Trophoblast cell (in vitro differentiated cells and primary cell): ENCODE measurements around the gene TEX14.

Experiments used
- DNase-seq, 2 donors: peaks; one replicate each; pipeline ENCODE4 v3.0.0-alpha.2; 2016
- H2AFZ ChIP-seq: 2 replicates; pipeline ENCODE4 v1.6.1; 2013; ENCODE audit warnings: low read length, moderate library complexity, mild to moderate bottlenecking; ENCODE audit not compliant: insufficient read depth, poor library complexity
- H2AK5ac ChIP-seq: 2 replicates; pipeline ENCODE4 v1.6.1; 2013; ENCODE audit warnings: mild to moderate bottlenecking, low read length
- H2BK120ac ChIP-seq: 2 replicates; pipeline ENCODE4 v1.6.1; 2013; ENCODE audit warnings: low read length, mild to moderate bottlenecking, moderate library complexity; ENCODE audit not compliant: insufficient read depth, poor library complexity
- H2BK12ac ChIP-seq: 2 replicates; pipeline ENCODE4 v1.6.1; 2013; ENCODE audit warnings: mild to moderate bottlenecking, low read length, moderate library complexity
- H2BK5ac ChIP-seq: 2 replicates; pipeline ENCODE4 v1.6.1; 2013; ENCODE audit warnings: low read length, low read depth, moderate library complexity, mild to moderate bottlenecking; ENCODE audit not compliant: poor library complexity
- H3K14ac ChIP-seq: 2 replicates; pipeline ENCODE4 v1.6.1; 2013; ENCODE audit warnings: mild to moderate bottlenecking, low read length
- H3K18ac ChIP-seq: 2 replicates; pipeline ENCODE4 v1.6.1; 2013; ENCODE audit warnings: mild to moderate bottlenecking, low read length
- H3K23ac ChIP-seq: 2 replicates; pipeline ENCODE4 v1.6.1; 2013; ENCODE audit warnings: low read length
- H3K27ac ChIP-seq: 2 replicates; pipeline ENCODE4 v1.5.1; 2013; ENCODE audit warnings: low read depth, mild to moderate bottlenecking, inconsistent platforms, low read length, moderate library complexity
- H3K27me3 ChIP-seq: 2 replicates; pipeline ENCODE4 v1.6.1; 2013; ENCODE audit warnings: inconsistent platforms, mild to moderate bottlenecking, low read length, moderate library complexity; ENCODE audit not compliant: insufficient read depth
- H3K36me3 ChIP-seq, 2 experiments: 1 replicate in 1 of 2; 2 replicates in 1 of 2; pipeline ENCODE4 v1.6.1; 2013; ENCODE audit warnings: low read length in 2 of 2, mild to moderate bottlenecking in 2 of 2, moderate library complexity in 1 of 2; ENCODE audit not compliant: insufficient read depth in 2 of 2, control insufficient read depth in 1 of 2
- H3K4ac ChIP-seq: 2 replicates; pipeline ENCODE4 v1.6.1; 2013; ENCODE audit warnings: low read depth, mild to moderate bottlenecking, low read length, moderate library complexity
- H3K4me1 ChIP-seq, 2 experiments: 1 replicate in 1 of 2; 2 replicates in 1 of 2; pipeline ENCODE4 v1.6.1; 2013; ENCODE audit warnings: low read length in 2 of 2, mild to moderate bottlenecking in 2 of 2, moderate library complexity in 1 of 2; ENCODE audit not compliant: insufficient read depth in 2 of 2, control insufficient read depth in 1 of 2
- H3K4me2 ChIP-seq: 2 replicates; pipeline ENCODE4 v1.6.1; 2013; ENCODE audit warnings: inconsistent platforms, mild to moderate bottlenecking, low read length, moderate library complexity
- H3K4me3 ChIP-seq: 2 replicates; pipeline ENCODE4 v1.5.1; 2013; ENCODE audit warnings: mild to moderate bottlenecking, low read depth, low read length, inconsistent platforms
- H3K79me1 ChIP-seq: one replicate; pipeline ENCODE4 v1.6.1; 2013; ENCODE audit warnings: low read length
- H3K79me2 ChIP-seq: 2 replicates; pipeline ENCODE4 v1.6.1; 2013; ENCODE audit warnings: low read length, mild to moderate bottlenecking; ENCODE audit not compliant: control insufficient read depth, insufficient read depth, poor library complexity
- H3K9ac ChIP-seq: 2 replicates; pipeline ENCODE4 v1.6.1; 2013; ENCODE audit warnings: mild to moderate bottlenecking, low read length
- H3K9me3 ChIP-seq: 2 replicates; pipeline ENCODE4 v1.6.1; 2013; ENCODE audit warnings: low read depth, mild to moderate bottlenecking, control low read depth, inconsistent platforms, low read length; ENCODE audit not compliant: insufficient read depth
- H4K12ac ChIP-seq: 2 replicates; pipeline ENCODE4 v1.6.1; 2013; ENCODE audit warnings: low read depth, mild to moderate bottlenecking, low read length, moderate library complexity
- H4K8ac ChIP-seq: 2 replicates; pipeline ENCODE4 v1.6.1; 2013; ENCODE audit warnings: low read depth, mild to moderate bottlenecking, low read length, moderate library complexity
- H4K91ac ChIP-seq: one replicate; pipeline ENCODE4 v1.6.1; 2013; ENCODE audit warnings: low read depth, mild to moderate bottlenecking, low read length, moderate library complexity
- WGBS: extraction: QIAGEN DNeasy Blood & Tissue Kit; methylation state at CpG from one replicate; pipeline ENCODE4 v1.1.7; 2013; ENCODE audit warnings: missing lambda C conversion rate; ENCODE audit not compliant: insufficient read length, insufficient coverage; ENCODE audit errors: extremely low coverage; 5-methylcytosine and 5-hydroxymethylcytosine counted together

TEX14 gene

GRCh38 chr17:58568044-58568799 lies 123.6 kb downstream of the TEX14 start:
- no peak for DNase-seq
- H2BK120ac ChIP-seq = no peak overlapping the region
- no peak overlapping the region for H3K4ac ChIP-seq
- no peaks in the 10 kb centered on the region for H3K79me2 ChIP-seq
- H3K27me3 ChIP-seq = no peaks in the 10 kb centered on the region
- H3K4me2 ChIP-seq = no peak overlapping the region
- no peak overlapping the region for H3K4me3 ChIP-seq
- H4K91ac ChIP-seq = no peak overlapping the region
- no peak overlapping the region for H3K18ac ChIP-seq
- peak overlapping the region; percentile 49 for H3K23ac ChIP-seq
- H3K79me1 ChIP-seq = no peaks in the 10 kb centered on the region
- no peak overlapping the region for H2BK5ac ChIP-seq
- WGBS = no CpG with 5 or more reads among the region's 1 CpG
- H2AK5ac ChIP-seq = no peak overlapping the region
- no peaks in the 10 kb centered on the region for H3K9me3 ChIP-seq
- H4K12ac ChIP-seq = no peak overlapping the region
- H3K14ac ChIP-seq = no peak overlapping the region
- no peak overlapping the region for H3K27ac ChIP-seq
- H4K8ac ChIP-seq = no peak overlapping the region
- H3K9ac ChIP-seq = no peak overlapping the region
- peaks cover 0 to 5% of the 10 kb centered on the region in 2 experiments for H3K4me1 ChIP-seq
- H2BK12ac ChIP-seq = no peak overlapping the region
- no peak overlapping the region for H2AFZ ChIP-seq
- no peaks in the 10 kb centered on the region for H3K36me3 ChIP-seq

- Histone ChIP-seq H2BK120ac (no peak overlapping the region), H3K27ac (no peak overlapping the region), H3K4ac (no peak overlapping the region)
These were observed 126.2 kb downstream of the TEX14 start for GRCh38 chr17:58565389-58566311.

GRCh38 chr17:58564971-58565370 lies 126.9 kb downstream of the TEX14 start:
- H2BK5ac ChIP-seq = no peak overlapping the region
- no peak overlapping the region for H3K18ac ChIP-seq
- no peaks in the 10 kb centered on the region for H3K79me1 ChIP-seq
- peaks cover 0 to 5% of the 10 kb centered on the region in 2 experiments for H3K4me1 ChIP-seq
- H3K27ac ChIP-seq = no peak overlapping the region
- H4K91ac ChIP-seq = no peak overlapping the region
- H3K9me3 ChIP-seq = no peaks in the 10 kb centered on the region
- no peak overlapping the region for H4K12ac ChIP-seq
- H2AFZ ChIP-seq = no peak overlapping the region
- H3K79me2 ChIP-seq = no peaks in the 10 kb centered on the region
- H4K8ac ChIP-seq = no peak overlapping the region
- H3K27me3 ChIP-seq = no peaks in the 10 kb centered on the region
- H3K14ac ChIP-seq = no peak overlapping the region
- no peak overlapping the region for H3K23ac ChIP-seq
- H3K4me3 ChIP-seq = no peak overlapping the region
- WGBS = no CpG with 5 or more reads among the region's 1 CpG
- H3K9ac ChIP-seq = no peak overlapping the region
- no peak overlapping the region for H3K4ac ChIP-seq
- DNase-seq = no peak
- no peak overlapping the region for H3K4me2 ChIP-seq
- no peak overlapping the region for H2BK12ac ChIP-seq
- no peak overlapping the region for H2BK120ac ChIP-seq
- H2AK5ac ChIP-seq = no peak overlapping the region
- H3K36me3 ChIP-seq = no peaks in the 10 kb centered on the region

More at GRCh38 chr17:58565389-58566311, 126.2 kb downstream of the TEX14 start:
- Histone ChIP-seq H3K23ac (no peak overlapping the region), H3K18ac (no peak overlapping the region), H3K9ac (no peak overlapping the region), H2AFZ (no peak overlapping the region), H3K36me3 (no peaks in the 10 kb centered on the region), H3K27me3 (no peaks in the 10 kb centered on the region), H3K14ac (no peak overlapping the region), H3K9me3 (no peaks in the 10 kb centered on the region), H2BK12ac (no peak overlapping the region), H4K8ac (no peak overlapping the region), H3K79me2 (no peaks in the 10 kb centered on the region), H3K4me3 (no peak overlapping the region), H2AK5ac (no peak overlapping the region), H3K79me1 (no peaks in the 10 kb centered on the region), H4K12ac (no peak overlapping the region), H3K4me2 (peak overlapping the region; percentile 1), H4K91ac (no peak overlapping the region), H2BK5ac (no peak overlapping the region), H3K4me1 (peaks cover 0 to 5% of the 10 kb centered on the region in 2 experiments)
- DNase-seq = peak in 1 of 2 donors; percentile 26
- no CpG with 5 or more reads among the region's 8 CpGs for WGBS

- no peak overlapping the region for H3K4me3 ChIP-seq
- no peak overlapping the region for H4K8ac ChIP-seq
- H3K27ac ChIP-seq = no peak overlapping the region
- no peak overlapping the region for H2BK12ac ChIP-seq
- H3K23ac ChIP-seq = no peak overlapping the region
- no peak for DNase-seq
- no peak overlapping the region for H2AFZ ChIP-seq
- no CpG with 5 or more reads among the region's 2 CpGs for WGBS
- H2AK5ac ChIP-seq = no peak overlapping the region
- H3K36me3 ChIP-seq = no peaks in the 10 kb centered on the region
- peaks cover 0 to 5% of the 10 kb centered on the region in 2 experiments for H3K4me1 ChIP-seq
- no peaks in the 10 kb centered on the region for H3K9me3 ChIP-seq
- no peak overlapping the region for H4K91ac ChIP-seq
- H2BK5ac ChIP-seq = no peak overlapping the region
- no peaks in the 10 kb centered on the region for H3K27me3 ChIP-seq
- no peak overlapping the region for H3K9ac ChIP-seq
- no peak overlapping the region for H2BK120ac ChIP-seq
- no peaks in the 10 kb centered on the region for H3K79me2 ChIP-seq
- H4K12ac ChIP-seq = no peak overlapping the region
- H3K14ac ChIP-seq = no peak overlapping the region
- no peak overlapping the region for H3K4me2 ChIP-seq
- H3K18ac ChIP-seq = no peak overlapping the region
- H3K4ac ChIP-seq = no peak overlapping the region
- H3K79me1 ChIP-seq = no peaks in the 10 kb centered on the region
These were observed 127.6 kb downstream of the TEX14 start for GRCh38 chr17:58564243-58564642.
